NCI-H2171 treated with DMSO at 0.1 percent for 48 hours (cell line): Measurements from ENCODE around the gene STRIT1.

ENCODE experiments used
- DNase-seq: peaks from one replicate; lab custom pipeline; 2025; lab: John Stamatoyannopoulos, UW

Gene STRIT1

DNA sequence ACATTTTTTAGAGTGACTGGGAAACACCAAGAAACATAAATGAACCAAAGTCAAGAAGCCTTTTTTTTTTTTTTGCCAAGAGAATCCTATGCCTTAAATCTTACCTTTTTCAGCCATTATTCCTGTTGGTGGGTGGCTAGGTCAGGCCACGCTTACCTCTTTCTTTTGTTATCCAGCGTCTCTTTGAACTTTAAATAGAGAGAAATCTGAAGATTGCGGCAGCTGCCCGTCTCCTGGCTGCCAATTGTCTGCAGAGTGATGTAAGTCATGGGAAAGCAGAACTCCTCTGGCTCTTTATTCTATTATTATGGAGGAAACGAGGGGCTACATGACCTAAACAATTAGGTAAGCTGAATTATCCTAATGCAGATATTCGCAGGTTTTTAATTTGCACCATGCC lies at the start of gene STRIT1:
Gene STRIT1, minus strand, starts transcription at position 168 of the 400 bp plus-strand sequence.
- DNase-seq = no peak

DNA sequence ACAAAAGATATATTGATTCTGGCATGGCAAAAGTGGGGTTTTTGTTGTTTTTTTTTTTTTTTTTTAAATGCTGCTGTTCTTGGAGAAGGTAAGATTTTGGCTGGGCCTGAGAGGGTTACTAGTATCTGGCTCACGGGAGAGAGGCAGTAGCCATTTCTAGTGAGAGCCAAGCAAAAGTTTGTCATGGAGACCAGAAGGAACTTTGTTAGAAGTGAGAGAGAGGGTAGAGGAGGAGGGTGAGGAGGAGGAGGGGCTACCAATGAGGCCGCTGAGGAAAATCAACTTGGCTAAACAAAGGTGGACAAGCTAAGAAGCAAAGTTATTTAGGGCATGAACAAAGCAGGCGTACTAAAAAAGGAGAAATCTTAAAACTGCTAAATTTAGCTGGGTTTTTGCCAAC lies 48.9 kb upstream of the STRIT1 start:
- no peak for DNase-seq

DNA sequence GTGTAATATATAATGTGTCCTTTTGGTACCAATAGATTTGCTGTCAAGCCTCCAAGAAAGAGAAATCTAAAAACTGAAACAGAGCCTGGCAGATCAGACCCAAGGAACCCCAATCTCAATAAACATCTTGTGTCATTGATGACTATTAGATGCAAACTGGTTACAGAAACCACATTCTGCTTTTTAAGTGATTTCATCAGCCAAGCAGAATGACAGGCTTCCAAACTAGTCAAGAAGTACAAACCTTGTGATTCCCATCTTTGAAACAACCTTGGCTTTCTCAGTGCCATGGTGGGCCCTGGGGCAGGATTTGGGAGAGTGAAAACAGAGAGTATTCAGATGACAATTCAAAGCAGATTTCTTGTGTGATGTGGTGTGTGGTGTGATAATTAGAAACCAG lies 45.6 kb upstream of the STRIT1 start:
- DNase-seq = no peak

- no peak for DNase-seq
These were observed 42.4 kb upstream of the STRIT1 start for GRCh38 chr3:155335724-155336354.

DNA sequence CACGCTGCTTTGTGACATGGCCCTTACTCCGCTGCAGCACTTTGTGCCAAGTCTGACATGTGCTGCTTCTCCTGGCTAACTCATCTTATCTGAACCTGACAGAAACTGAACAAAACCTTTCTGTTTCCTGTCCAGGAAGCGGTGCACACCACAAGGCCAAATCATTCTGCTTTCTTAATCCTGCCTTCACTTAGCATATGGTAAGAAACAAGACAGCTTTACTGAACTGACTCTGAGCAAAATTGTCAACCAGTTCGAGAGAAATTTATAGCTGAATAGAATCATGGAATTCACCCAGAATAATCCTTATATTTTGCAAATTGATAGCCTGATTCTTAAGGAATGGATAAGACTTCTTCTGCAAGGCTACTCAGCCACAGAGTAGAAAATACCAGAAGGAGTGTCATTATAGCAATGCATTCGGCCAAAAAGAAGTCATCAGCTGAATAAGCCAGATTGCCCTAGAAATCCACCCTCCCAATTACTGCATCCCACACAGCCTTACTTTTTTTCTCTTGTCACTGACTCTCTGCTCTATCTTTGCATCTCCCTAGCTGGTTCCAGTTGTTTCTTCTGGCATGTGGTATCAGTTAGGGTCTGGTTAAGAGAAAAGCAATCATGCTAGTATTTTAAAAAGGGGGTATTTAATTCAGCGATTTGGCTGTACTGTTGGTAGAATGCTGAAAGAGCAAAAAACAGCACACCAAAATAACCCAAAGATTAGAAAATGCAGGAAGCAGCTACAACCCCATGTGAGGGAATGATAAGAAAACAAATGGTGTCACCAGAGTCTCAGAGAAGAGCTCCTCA lies 41.6 kb upstream of the STRIT1 start:
- no peak for DNase-seq

GRCh38 chr3:155334215-155334913 lies 40.9 kb upstream of the STRIT1 start:
- no peak for DNase-seq

DNA sequence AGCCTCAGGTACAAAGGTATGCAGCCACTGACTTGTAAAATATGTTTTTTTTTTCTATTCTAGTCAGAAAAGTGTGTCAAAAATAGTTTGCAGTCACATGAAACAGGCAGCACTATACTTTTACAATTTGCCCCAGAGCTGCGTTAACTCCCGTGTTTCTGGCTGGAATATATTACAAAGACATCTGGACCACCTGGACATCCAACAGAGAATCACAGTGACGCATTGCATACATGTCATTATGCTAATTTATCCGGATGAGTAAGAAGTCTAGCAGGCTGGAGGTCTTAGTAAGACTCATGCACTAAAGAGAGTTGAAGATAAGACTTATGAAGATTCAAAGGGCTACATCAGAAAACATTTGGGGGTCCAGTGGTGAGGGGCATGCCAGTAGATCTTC lies 39.2 kb upstream of the STRIT1 start:
- DNase-seq = no peak

- DNase-seq = no peak
These were observed 37.6 kb upstream of the STRIT1 start for GRCh38 chr3:155331078-155331477.

- no peak for DNase-seq
These were observed 36.9 kb upstream of the STRIT1 start for GRCh38 chr3:155330370-155330769.

DNA sequence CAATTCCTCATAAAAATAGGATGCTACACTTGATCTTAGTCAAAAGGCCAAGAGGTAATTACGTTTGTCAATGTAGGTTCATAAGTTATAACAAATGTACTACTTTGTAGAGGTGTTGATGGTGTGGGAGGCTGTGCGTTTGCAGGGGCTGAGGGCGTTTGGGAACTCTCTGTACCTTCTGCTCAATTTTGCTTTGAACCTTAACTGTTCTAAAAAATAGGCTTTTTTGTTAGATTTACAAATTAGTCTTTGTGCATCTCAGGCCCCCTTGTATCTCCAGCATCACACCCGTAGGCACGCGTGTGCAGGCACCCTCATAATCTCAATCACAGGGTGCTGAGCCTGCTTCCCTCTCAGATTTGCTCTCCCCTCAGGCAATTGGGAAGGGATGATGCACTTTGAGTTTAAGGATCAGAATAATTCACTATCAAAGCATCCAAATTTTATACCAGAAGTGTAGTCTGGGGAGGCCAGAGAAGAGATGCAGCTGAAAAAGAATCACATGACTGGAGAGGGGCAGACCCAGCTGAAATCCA lies 36.1 kb upstream of the STRIT1 start:
- no peak for DNase-seq

GRCh38 chr3:155327871-155328270 lies 34.4 kb upstream of the STRIT1 start:
- no peak for DNase-seq

DNA sequence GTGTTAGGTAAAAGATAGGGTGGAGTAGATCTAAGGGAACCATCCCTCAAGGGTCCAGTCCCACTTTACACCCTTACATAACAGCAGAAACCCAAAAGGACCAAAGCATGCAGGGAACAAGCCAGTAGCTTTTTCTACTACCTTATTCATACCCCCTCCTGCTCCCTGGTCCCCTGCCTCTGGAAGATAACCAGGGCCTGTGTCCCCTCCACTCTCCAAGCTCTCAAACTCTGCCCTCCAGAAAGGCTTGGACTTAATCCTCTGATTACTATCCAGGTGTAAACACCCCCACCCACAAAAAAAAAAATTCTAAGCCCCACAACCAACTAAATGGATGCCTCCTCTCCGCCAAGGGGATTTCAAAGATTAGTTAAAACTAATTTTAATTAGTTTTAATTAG lies 33.9 kb upstream of the STRIT1 start:
- no peak for DNase-seq

DNA sequence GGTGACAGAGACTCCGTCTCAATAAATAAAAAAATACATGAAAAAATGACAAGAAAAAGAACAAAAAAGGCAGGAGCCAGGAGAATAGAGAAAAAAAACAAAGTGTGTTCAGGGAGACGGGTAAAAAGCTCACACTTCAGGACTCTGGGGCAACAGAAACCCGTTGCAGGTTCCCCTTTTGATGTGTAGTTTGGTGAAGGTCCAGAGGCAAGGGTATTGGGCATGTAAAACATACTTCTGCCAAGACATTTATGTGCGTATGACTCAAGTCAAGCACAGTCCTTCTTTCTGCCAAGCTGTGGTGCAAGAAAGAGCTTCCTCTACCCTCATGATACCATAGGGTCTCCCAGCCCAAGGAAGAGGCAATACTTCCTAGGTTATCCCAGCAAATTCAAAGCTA lies 33.4 kb upstream of the STRIT1 start:
- no peak for DNase-seq

DNA sequence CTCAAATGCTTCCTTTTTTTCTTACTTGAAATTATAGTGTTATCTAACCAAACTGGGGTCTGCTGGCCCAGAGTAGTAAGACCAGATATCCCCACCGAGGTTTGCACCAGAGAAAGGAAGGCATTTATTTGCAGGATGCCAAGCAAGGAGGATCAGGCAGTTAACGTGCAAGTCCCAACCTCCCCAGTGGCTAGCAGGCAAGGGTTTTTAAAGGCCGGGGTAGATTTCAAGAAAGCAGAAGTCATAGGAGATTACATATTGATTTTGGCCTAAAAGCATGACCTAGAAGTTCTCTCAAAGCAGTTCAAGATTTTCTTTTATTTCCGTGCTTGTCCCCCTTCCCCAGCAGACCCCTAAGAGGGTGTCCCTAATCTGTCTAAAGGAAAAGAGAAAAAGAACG lies 32.8 kb upstream of the STRIT1 start:
- DNase-seq = no peak

DNA sequence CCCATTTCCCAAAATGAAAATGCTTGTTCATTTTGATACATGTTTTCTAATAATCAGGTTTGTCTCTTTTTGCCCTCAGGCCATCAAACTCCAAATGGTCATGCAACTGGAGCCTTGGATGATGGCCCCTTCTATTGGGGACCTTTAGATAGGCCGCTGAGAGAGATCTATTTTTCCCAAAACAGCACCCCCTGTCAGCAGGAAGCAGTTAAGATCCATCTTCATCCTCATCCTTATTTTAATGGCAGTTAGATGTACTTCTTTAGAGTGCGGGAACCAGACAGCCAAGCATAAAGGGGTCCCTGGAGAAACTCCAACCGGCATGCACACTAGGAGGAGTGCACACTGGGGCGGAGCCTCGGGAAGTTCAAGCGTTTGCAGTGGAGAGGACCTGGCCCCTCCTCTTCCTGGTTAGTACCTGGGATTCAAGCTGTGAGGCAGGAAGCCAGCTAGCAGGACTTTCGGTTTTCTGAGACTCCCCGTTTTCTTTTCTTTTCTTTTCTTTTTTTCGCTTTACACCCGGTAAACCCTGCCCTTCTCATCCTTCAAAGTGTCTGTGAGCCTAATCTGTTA lies 31.9 kb upstream of the STRIT1 start:
- peak; percentile 9 for DNase-seq

DNA sequence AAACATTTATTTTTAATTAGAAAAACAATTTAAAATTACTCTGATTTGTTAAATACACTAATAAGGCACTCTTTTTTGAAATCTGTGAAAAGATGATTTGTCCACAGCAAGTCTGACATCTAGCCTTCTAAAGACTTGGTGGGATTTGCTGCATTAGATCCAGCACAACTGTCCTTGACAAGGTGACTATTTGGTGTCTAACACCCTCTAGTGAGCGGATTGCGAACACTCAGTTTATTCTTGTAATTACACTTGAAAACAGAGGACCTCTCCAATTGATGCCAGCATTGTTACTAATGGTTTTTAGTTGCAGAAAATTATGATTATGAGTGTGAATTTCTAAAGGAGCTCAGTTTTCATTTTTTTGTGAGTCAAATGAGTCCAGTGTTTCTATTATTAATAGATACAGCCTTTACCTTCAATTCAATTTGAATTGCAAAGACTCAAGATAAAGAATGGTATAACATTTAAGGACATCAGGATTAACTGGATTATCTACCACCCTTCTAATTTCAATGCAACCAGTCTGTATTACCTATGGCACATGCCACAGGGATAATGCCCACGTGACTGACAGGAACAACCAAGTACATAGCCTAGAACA lies 29.7 kb upstream of the STRIT1 start:
- DNase-seq = peak; percentile 28

GRCh38 chr3:155321418-155321817 lies 27.9 kb upstream of the STRIT1 start:
- peak; percentile 2 for DNase-seq

DNA sequence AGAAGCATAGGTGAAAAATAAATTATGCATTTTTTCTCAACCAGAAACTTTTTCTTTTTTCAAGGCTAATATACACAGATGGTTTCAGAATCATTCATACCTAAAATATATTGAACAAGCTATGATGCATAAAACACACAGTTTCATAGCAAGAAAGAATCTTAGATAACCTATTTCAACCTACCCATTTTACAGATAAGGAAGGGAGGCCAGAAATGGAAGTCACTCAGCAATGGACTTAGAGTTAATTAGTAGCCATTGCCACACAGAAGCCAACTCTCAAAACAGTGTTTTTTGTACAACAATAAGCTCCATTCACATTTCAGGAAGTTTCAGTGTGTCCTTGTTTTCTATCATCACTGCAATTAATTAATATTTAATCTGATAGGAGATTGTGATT lies 27.5 kb upstream of the STRIT1 start:
- no peak for DNase-seq

- DNase-seq = no peak
These were observed 25.3 kb upstream of the STRIT1 start for GRCh38 chr3:155318740-155319139.

GRCh38 chr3:155317211-155317610 lies 23.7 kb upstream of the STRIT1 start:
- DNase-seq = no peak

DNA sequence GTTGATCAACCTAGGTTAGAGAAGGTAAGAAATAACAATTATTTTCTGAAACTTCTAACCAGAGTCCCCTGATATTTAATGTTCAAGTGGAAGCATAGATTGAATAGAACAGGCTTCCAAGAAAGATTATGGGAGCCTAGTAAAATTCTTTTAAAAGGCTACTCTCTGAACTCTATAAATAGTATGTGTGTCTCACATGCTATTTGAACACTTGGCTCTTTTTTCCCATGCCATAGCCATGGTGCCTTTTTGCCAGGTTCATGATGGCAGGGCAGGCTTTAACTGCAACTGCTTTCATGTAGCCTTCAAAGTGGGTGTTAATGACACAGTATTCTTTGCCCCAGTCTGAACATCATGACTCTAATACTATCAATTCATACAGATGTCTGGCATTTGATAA lies 22.9 kb upstream of the STRIT1 start:
- DNase-seq = no peak

DNA sequence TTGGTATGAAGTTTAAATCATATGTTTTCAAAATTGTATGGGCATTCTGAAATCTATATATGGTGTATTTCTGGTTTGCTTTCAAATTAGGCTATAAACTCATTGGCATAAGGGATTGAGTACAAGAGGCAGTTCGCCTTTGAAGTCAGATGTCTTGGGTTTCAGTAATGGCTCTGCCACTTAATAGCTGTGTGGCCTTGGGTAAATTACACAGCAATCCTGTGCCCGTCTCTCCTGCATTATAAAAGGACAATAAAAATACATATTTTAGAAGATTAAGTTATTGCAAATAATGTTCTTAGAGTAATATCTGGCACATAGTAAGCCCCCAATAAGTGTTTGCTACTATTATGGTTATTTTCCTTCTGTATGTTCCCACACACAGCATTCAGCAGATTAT lies 20.4 kb upstream of the STRIT1 start:
- no peak for DNase-seq
